NCI-H69 (cell line): ENCODE results near the gene P2RX6.
"Not testable (repeated sequence)": the region's sequence is repeated elsewhere in the genome, so short reads cannot be mapped to it uniquely, and the experiment has no call there.

Source experiments
- DNase-seq: peaks from one replicate; lab custom pipeline; 2025; lab: John Stamatoyannopoulos, UW

P2RX6 gene

DNA sequence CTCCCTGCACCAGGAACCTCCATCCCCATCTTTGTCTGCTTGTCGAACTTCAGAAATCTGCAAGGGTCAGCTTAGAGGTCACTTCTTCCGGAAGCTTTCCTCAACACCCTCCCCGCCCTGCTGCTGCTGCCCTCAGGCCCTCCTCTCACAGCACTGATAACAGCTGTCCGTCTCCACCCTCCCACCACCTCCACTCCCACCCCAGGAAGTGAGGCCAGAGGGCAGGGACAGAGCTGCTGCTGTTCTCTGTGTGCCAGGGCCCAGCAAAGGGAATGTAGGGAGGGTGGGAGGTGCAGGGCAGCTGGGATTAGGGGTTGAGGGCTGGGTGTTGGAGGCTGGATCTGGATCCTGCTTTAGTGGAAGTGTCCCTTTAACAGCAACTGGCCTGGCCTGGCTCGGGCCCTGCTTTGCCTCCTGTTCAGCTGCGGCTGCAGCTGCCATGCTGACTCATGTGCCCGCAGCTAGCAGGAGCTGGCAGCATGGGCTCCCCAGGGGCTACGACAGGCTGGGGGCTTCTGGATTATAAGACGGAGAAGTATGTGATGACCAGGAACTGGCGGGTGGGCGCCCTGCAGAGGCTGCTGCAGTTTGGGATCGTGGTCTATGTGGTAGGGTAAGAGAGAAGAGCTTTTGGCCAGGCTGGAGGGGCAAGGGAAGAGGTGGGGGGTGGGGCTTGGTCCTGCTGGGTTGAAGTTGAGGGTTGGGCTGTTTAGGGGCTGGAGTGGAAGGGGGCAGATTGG lies at the start of gene P2RX6:
Gene P2RX6, plus strand, starts transcription at position 440 of the 740 bp plus-strand sequence. Its CDS starts 10 bp downstream, at position 450.
- peak; percentile 87 for DNase-seq

DNA sequence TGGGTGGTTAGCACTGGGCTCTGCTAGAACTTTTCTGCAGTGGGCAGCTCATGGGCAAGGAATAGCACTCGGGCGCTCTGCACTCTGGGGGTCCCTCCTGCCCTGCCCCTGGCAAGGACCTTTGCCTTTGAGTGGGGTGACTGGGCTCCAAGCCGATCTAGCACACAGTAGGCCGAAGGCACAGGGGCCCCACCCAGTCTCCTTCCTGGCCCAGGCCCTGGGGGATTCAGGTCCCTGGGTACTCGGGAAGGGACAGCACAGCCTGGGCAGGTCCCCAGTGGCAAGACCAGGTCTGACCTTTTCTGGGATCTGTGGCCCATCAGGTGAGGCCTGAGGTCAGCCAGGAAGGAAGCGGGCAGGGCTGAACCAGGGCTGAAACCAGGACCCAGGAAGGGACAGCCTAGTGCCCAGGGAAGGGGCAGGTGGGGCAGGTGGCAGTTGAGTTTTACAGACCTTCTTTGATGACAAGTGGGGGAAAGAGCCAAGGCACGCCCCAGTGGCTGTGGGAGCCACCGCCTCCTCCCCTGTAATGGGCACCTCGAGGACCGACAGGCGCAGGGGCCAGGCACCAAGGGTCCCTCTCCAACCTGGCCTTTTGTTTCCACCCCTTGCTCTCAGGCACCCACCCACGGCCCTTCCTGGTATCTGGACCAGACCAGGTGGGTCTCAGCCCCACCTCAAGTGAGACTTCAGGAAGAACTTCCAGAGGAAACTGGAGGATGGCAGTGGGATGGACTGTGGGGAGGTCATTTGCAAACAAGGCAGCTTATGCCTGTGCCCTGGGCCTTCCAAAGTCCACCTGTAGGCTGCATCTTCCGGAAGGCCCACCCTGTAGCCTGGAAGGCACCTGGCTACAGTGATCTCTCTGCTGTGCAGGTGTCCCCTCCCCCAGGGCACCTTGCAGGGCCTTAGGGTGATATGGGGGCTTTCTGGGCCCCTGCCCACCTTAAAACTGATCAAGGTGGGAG lies 48.8 kb upstream of the P2RX6 start:
- no peak for DNase-seq

DNA sequence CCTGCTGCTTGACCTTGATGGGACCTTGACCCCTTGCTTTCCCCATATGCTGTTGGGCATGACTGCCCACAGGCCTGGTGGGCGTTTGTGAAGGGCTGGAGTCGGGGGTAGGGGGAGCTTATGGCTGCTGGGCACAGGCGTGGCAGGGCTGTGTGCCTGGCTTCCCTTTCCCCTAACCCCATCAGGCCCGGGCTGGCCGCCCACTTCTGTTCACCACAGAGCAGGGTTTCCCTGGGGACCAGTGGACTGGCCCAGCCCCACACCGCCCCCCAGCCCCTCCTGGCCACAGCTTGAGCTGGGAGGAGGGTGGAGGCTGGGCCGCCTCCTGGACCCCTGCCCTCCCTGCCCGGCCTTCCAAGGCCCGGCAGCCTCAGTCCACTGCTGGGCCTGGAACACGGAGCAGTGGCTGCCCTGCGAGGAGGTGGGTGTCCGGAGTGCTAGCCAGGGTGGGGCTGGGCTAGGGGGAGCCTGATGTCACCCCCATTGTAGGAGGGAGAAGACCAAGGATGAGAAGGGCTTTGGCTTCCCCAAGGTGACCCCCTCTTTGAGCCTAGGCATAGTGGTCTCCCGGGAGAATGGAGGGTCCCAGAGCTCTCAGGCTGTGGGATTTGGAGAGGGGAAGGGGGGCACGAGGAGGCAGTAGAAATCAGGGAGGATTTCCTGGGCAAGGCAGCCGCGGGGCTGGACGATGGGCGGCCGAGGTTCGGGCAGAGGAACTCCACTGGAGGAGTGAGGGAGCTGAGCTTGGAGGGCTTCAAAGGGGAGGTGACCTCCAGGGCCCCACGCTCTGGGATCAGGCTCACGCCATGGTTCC lies 47.9 kb upstream of the P2RX6 start, which contains the start of gene AIFM3:
Gene AIFM3, plus strand, starts transcription at position 373 of the 814 bp plus-strand sequence. CDS start 690 bp downstream, outside the sequence.
- DNase-seq = no peak

DNA sequence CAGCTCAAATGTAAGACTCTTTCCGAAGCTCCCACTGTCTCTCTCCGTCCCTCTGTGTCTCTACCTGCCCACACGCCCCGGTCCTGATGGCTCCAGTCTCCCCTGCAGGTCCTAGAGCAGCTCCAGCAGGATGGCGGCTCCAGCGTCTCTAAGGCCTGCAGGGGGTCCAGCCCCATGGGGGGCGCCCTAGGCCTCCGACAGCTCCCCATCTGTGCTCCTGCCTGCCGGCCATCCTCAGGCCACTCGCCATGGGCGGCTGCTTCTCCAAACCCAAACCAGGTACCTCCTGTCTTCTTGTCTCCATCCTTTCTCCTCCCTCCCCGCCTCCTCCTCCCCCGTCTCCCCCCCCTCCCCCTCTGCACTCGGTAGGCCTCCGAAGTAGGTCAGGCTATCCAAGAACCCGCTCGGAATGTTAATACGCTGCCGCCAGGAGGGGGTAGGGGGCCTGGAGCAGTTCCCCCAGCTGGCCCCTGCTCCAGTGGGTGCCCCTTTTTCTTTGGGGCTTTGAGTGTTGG lies 47.2 kb upstream of the P2RX6 start:
- DNase-seq = peak; percentile 14

DNA sequence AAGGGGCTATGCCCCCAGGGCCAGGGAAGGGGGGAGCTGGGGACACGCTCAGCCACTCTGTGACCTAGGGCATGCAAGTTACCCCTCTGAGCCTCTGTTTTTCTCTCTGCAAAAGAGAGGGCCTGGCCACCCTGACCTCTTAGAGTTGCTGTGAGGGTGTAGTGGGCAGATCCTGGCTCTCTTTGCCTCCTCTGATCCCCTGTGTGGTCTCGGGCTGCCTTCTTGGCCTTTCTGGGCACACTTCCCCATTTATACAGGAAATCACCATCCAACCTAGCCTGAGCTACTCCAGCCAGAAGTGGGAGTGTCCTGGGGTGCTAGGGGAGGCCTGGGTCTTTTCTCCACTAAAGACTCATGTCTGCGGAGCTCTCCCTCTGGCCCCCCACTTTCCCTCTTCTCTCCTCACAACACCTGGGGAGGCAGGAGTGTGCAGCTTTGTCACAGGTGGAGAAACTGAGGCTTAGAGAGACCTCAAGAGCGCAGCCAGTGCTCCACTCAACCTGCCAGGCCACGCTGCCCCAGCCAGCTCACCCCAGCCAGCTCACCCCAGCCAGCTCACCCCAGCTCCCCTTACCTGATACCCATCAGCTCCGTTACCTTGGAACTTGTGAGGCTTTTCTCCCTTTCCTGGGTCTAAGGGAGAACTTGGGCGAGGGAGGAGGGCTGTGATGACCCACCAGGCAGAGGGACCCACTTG lies 46.5 kb upstream of the P2RX6 start:
- no peak for DNase-seq

DNA sequence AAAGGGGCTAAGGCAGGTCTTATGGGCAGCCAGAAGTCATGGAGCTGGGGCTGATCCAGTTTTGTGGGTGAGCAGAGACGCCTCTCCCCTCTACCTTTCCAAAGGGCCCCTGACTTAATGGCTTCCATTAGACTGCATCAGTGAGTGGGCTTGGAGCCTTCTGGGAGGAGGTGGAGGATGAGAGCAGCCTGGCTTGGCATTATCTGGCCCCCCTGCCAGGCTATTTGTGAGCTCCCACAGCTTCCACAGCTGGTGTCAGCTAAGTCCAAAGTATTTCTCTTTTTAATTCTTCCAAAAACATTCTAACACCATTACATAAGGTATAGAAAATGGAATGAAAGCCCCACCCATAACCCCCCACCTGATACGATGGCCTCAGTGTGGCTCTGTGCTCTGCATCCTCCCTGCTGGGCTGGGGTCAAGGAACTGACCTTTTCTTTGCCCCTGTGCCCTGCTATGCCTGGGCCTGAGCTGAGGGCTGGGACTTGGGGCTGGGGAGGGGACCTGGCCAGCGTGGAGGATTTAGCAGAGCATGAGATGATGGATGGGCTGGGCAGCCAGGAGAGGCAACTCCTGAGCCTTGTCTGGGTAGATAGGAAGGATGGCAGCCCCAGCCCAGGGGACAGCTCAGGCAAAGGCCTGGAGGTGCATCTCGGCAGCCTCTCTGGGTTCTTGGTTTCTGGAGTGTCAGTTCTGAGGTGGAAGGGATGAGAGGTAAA lies 43.9 kb upstream of the P2RX6 start:
- DNase-seq = peak; percentile 41

DNA sequence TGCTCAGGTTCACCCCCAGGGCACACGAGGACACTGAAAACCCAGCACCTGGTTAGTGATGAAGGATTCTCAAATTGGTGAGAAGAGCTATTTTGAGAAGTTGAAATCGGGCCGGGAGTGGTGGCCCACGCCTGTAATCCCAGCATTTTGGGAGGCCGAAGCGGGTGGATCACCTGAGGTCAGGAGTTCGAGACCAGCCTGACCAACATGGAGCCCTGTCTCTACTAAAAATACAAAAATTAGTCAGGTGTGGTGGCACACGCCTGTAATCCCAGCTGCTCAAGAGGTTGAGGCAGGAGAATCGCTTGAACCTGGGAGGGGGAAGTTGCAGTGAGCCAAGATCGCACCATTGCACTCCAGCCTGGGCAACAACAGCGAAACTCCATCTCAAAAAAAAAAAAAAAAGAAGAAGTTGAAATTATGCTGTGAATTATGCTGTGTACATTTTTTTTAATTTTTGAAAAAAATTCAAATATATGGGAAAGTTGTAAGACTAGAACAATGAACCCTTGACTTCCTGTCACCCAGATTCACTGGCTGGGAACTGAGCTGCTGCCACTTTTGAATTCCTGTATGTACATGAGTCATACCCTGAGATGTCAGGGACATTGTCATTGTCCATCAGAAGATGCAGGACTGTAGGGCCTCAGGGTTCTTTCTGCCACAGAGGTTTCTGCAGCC lies 42.8 kb upstream of the P2RX6 start:
- DNase-seq = not testable (repeated sequence)

DNA sequence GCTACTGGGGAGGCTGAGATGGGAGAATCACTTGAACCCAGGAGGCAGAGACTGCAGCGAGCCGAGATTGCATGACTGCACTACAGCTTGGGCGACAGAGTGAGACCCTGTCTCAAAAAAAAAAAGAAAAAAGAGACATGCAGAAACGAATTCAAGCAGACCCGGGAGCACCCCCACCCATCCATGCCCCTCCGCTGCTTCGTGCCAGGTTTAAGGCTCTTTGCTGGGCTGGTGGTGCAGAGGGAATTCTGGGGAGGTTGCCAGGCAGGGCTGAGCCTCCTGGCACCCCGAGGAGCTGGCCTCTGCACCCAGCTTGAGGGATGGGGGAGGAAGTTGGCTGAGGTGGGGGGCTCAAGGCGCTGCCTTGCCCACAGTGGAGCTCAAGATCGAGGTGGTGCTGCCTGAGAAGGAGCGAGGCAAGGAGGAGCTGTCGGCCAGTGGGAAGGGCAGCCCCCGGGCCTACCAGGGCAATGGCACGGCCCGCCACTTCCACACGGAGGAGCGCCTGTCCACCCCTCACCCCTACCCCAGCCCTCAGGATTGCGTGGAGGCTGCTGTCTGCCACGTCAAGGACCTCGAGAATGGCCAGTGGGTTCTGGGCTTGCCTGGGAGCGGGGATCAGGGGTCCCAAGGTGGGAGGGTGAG lies 41.9 kb upstream of the P2RX6 start:
- no peak for DNase-seq

DNA sequence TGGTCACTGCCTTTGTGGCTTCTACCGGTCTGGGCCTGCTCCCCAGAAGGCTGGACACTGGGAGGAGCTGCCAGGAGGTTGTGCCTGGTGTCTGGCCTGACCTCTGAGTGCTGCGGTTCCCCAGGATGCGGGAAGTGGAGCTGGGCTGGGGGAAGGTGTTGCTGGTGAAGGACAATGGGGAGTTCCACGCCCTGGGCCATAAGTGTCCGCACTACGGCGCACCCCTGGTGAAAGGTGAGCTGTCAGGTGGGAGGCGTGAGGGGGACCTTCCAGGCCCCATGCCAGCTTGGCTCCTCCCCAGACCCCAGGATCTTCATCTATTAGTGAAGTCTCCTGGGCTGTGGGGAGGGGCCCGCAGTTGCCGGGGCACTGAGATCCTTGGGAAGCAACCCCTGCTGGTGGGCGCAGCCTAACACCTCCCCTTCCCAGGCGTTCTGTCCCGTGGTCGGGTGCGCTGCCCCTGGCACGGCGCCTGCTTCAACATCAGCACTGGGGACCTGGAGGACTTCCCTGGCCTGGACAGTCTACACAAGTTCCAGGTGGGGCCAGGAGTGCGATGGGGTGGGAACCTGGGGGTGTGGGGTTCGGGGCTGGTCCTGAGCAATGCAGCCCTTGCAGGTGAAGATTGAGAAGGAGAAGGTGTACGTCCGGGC lies 41.2 kb upstream of the P2RX6 start:
- DNase-seq = no peak

DNA sequence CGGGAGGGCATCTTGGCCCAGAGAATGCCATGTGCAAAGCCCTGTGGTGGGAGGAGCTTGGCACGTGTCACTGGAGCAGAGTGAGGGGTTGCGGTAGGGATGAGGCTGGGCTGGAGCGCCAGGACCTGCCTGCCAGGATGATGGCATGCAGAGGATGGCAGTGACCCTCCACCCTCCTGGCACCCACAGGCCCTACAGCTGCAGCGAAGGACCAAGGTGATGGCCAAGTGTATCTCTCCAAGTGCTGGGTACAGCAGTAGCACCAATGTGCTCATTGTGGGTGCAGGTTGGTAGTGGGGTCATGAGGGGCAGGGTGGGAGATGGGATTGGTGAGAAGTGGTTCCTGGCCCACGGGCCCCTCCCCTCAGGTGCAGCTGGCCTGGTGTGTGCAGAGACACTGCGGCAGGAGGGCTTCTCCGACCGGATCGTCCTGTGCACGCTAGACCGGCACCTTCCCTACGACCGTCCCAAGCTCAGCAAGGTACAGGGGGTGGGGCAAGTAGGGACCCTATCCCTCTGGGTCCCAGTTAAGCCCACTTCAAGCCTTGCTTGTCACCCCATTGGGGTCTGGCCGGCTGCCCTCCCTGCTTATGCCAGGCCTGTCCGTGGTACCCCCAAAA lies 40.5 kb upstream of the P2RX6 start:
- no peak for DNase-seq

DNA sequence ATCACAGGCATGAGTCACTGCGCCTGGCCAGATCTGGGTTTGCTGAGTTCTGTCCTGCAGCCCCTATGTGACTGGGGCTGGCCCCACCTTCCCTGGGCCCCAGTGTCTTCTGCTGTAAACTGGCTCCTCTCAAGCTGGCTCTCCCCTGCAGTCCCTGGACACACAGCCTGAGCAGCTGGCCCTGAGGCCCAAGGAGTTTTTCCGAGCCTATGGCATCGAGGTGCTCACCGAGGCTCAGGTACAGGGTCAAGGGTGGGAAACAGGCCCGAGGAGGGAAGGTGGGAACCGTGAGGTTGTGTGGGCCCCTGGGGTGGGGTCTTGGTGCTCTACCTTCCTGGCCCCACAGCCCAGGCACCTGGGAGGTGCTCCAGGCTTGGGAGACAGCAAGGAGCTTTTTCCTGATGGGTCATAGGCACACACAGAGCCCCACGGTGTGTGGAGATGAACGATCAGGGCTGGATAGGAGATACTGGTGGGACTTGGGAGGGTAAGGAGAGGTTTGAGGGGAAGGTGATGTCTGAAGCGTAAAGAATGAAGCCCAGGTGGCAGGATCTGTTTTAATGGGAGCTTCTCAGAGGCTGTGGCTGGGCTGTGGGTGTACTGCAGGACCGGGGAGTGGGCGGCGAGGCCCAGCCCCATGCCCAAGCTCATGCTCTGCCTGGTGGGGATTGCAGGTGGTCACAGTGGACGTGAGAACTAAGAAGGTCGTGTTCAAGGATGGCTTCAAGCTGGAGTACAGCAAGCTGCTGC lies 39.2 kb upstream of the P2RX6 start:
- DNase-seq = no peak

DNA sequence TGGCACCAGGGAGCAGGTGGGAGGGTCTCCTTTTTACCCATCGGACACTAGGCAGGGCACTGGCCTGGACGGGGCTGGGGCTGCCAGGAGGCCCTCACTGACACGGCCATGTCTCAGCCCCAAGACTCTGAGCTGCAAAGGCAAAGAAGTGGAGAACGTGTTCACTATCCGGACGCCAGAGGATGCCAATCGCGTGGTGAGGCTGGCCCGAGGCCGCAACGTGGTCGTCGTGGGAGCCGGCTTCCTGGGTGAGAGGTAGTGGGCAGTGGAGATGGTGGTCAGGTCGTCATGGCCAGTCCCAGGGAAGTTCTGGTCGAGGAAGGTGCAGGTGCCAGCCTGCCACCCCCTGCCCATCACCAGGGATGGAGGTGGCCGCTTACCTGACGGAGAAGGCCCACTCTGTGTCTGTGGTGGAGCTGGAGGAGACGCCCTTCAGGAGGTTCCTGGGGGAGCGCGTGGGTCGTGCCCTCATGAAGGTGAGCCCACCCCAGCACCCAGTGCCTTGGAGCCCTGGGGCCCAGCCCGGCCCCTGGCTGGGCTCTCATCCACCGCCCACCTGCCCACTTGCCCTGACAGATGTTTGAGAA lies 38.6 kb upstream of the P2RX6 start:
- no peak for DNase-seq

DNA sequence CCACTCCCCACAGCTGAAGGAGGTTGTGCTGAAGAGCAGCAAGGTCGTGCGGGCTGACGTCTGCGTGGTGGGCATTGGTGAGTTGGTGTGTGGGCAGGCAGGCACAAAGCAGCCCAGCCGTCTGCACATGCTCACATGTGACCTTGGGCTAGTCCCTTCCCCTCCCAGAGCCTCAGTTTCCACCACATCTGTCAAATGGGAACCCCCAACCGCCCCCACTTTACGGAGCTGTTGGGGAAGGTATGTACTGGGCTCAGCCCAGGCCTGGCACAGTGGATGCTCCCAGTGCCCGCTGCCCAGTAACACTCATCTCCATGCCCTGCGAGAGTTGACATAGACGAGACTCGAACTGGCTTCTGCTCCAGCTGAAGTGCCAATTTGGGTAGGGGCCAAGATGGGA lies 37.9 kb upstream of the P2RX6 start:
- no peak for DNase-seq

DNA sequence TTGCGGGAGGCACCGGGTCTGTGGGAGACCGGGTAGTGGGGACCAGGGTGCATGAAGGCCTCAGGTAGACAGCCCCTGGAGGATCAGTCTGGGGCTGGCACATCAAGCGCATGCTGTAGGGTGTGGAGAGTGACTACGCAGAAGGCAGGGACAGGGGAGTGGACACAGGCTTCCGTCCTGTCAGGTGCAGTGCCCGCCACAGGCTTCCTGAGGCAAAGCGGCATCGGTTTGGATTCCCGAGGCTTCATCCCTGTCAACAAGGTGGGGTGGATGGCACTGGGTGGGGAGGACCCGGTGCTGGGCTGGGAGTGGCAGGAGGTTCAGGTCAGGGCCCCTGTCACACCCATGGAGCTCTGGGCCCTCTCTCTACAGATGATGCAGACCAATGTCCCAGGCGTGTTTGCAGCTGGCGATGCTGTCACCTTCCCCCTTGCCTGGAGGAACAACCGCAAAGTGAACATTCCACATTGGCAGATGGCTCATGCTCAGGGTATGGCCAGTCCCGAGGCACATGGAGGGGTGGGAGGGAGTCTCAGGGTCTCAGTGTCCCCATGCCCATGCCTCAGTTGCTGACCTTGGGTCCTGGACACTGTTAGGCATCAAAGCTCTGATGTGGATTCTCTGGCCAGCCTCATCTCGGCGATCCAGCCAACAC lies 37.3 kb upstream of the P2RX6 start:
- no peak for DNase-seq

DNA sequence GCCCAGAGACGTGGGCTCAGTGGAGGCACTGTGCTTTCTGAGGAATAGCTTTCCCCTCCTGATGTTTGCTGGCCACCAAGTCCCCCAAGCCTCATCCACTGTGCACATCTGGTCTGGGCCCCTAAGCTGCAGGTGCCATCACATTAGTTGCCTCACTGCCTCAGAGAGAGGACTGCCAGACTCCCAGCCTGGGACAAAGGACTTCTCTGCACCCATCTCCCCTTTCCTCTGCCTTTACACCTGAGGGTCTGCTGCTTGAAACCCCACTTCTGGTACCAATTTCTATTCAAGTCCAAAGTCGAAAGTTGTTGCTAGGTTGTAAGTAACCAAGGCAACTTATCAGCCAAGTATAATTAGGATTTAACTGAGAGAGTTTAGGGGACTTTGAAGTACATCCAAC lies 36.5 kb upstream of the P2RX6 start:
- DNase-seq = no peak

DNA sequence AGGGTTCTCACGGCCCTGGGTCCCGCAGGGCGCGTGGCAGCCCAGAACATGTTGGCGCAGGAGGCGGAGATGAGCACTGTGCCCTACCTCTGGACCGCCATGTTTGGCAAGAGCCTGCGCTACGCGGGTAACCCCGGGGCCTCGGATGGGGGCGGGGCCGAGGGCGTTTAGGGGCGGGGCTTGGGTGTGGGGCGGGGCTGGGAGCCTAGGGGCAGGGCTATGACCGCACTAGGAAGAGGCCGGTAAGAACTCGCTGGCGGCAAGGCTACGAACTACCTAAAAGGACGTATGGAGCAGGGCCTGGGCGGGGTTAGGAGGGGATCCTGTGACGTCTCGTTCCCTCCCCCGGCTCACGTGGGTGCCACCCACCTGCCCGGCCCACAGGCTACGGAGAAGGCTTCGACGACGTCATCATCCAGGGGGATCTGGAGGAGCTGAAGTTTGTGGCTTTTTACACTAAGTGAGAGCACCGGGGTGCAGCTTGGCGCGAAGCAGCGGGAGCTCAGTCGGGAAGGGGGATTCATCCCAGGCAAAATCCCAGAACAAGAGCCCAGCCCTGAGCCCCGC lies 35.6 kb upstream of the P2RX6 start:
- peak; percentile 58 for DNase-seq
